Measurements from ENCODE around the gene ACOX2. TPM values are rescaled to one million over a fixed set of nuclear protein-coding genes. Genes with fewer than 3 reads are reported as not detected.

ACOX2 gene
- total and polyA plus RNA-seq, 2 of the 13 experiments (the other 11 are each of a cell fraction or from before 2014, with no cell fraction given), result 42.6 to 98.5 TPM

DNA sequence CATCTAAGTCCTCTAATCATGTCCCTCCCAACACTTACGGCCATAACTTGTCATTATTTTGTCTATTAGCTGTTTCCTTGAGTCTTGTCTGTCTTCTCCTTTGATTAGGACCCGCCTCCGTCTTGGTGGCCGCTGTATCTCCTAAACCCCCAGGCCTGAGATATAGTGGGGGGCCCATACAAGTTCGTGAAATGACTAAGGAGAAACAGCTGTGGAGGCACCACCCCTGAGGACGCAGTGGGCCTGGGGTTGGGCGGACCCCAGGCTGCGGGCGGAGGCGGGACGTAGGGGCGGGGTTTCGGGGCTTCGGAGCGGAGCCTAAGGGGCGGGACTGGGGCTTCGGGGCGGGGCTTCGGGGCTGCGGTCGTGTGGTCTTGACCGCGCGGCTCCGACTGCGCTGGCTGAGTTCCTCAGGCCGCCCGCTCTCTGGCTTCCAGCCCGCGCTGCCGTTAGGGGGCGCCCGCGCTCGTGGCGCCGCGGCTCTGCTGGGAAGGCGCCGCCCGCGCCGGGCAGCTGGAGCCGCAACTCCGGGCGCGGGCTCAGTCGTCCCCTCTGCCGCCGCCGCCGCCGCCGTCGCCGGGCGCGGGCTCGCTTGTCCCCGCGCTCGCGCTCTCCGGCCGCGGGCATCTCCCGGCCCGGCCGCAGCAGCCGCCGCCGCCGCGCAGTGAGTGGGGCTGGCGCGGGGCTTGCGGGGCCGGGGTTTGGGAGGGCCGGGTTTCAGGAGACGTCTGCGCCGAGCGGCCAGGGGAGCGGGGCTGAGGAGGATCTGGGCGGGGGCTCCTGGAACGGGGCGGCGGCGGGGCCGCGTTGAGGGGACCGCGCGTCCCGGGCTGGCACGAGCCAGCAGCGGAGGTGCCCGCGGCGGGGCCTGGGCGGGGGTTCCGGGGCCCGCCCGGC lies 45.2 kb downstream of the ACOX2 start, which contains the start of gene KCTD6 (continued):
- TF ChIP-seq ZSCAN12 (CRISPR knock-in tag; IDR thresholded peaks at IDR 0.05), result no peak
- no peak for TF ChIP-seq ZNF557 (CRISPR knock-in tag; IDR thresholded peaks at IDR 0.05)
- no peak for TF ChIP-seq TBX3 (IDR thresholded peaks at IDR 0.05; ENCODE audit: borderline replicate concordance)
- TF ChIP-seq AHR (CRISPR knock-in tag; IDR thresholded peaks at IDR 0.05), result no peak
- TF ChIP-seq ZNF180 (CRISPR knock-in tag; IDR thresholded peaks at IDR 0.05; ENCODE audit: borderline replicate concordance, low read depth), result no peak
- TF ChIP-seq, protein P1, sequence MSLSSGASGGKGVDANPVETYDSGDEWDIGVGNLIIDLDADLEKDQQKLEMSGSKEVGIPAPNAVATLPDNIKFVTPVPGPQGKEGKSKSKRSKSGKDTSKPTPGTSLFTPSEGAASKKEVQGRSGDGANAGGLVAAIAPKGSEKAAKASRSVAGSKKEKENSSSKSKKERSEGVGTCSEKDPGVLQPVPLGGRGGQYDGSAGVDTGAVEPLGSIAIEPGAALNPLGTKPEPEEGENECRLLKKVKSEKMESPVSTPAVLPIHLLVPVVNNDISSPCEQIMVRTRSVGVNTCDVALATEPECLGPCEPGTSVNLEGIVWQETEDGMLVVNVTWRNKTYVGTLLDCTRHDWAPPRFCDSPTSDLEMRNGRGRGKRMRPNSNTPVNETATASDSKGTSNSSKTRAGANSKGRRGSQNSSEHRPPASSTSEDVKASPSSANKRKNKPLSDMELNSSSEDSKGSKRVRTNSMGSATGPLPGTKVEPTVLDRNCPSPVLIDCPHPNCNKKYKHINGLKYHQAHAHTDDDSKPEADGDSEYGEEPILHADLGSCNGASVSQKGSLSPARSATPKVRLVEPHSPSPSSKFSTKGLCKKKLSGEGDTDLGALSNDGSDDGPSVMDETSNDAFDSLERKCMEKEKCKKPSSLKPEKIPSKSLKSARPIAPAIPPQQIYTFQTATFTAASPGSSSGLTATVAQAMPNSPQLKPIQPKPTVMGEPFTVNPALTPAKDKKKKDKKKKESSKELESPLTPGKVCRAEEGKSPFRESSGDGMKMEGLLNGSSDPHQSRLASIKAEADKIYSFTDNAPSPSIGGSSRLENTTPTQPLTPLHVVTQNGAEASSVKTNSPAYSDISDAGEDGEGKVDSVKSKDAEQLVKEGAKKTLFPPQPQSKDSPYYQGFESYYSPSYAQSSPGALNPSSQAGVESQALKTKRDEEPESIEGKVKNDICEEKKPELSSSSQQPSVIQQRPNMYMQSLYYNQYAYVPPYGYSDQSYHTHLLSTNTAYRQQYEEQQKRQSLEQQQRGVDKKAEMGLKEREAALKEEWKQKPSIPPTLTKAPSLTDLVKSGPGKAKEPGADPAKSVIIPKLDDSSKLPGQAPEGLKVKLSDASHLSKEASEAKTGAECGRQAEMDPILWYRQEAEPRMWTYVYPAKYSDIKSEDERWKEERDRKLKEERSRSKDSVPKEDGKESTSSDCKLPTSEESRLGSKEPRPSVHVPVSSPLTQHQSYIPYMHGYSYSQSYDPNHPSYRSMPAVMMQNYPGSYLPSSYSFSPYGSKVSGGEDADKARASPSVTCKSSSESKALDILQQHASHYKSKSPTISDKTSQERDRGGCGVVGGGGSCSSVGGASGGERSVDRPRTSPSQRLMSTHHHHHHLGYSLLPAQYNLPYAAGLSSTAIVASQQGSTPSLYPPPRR (CRISPR knock-in tag; IDR thresholded peaks at IDR 0.05; ENCODE audit: borderline replicate concordance), result no peak
- no peak for TF ChIP-seq ZNF263 (CRISPR knock-in tag; IDR thresholded peaks at IDR 0.05)
- no peak for TF ChIP-seq BORCS8-MEF2B (CRISPR knock-in tag; IDR thresholded peaks at IDR 0.05)
- TF ChIP-seq TEAD3 (CRISPR knock-in tag; optimal IDR thresholded peaks at IDR 0.05; ENCODE audit: borderline replicate concordance), result no peak
- TF ChIP-seq ZBTB7A (CRISPR knock-in tag; IDR thresholded peaks at IDR 0.05), result no peak
- TF ChIP-seq, protein P2, sequence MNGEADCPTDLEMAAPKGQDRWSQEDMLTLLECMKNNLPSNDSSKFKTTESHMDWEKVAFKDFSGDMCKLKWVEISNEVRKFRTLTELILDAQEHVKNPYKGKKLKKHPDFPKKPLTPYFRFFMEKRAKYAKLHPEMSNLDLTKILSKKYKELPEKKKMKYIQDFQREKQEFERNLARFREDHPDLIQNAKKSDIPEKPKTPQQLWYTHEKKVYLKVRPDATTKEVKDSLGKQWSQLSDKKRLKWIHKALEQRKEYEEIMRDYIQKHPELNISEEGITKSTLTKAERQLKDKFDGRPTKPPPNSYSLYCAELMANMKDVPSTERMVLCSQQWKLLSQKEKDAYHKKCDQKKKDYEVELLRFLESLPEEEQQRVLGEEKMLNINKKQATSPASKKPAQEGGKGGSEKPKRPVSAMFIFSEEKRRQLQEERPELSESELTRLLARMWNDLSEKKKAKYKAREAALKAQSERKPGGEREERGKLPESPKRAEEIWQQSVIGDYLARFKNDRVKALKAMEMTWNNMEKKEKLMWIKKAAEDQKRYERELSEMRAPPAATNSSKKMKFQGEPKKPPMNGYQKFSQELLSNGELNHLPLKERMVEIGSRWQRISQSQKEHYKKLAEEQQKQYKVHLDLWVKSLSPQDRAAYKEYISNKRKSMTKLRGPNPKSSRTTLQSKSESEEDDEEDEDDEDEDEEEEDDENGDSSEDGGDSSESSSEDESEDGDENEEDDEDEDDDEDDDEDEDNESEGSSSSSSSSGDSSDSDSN (CRISPR knock-in tag; IDR thresholded peaks at IDR 0.05), result peak; percentile 40; the same call in 1 of the 2 replicates
- TF ChIP-seq ZNF747 (CRISPR knock-in tag; IDR thresholded peaks at IDR 0.05; ENCODE audit: borderline replicate concordance), result no peak
- TF ChIP-seq, protein P3, sequence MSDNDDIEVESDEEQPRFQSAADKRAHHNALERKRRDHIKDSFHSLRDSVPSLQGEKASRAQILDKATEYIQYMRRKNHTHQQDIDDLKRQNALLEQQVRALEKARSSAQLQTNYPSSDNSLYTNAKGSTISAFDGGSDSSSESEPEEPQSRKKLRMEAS (IDR thresholded peaks at IDR 0.05), result peak; percentile 61; the same call in 1 of the 2 replicates
- TF ChIP-seq ZNF619 (CRISPR knock-in tag; IDR thresholded peaks at IDR 0.05), result 0 out of 2 replicates have a peak, but pooled peaks have one; percentile 60
- no peak for TF ChIP-seq NFE2L2 (IDR thresholded peaks at IDR 0.05; ENCODE audit: low read length)
- TF ChIP-seq RCOR2 (CRISPR knock-in tag; IDR thresholded peaks at IDR 0.05), result no peak
- TF ChIP-seq SALL1 (CRISPR knock-in tag; IDR thresholded peaks at IDR 0.05), result peak; percentile 69
- TF ChIP-seq ASH2L (IDR thresholded peaks at IDR 0.05; ENCODE audit: insufficient read length, low read depth, low read length), result peak; percentile 28
- TF ChIP-seq, protein P4, sequence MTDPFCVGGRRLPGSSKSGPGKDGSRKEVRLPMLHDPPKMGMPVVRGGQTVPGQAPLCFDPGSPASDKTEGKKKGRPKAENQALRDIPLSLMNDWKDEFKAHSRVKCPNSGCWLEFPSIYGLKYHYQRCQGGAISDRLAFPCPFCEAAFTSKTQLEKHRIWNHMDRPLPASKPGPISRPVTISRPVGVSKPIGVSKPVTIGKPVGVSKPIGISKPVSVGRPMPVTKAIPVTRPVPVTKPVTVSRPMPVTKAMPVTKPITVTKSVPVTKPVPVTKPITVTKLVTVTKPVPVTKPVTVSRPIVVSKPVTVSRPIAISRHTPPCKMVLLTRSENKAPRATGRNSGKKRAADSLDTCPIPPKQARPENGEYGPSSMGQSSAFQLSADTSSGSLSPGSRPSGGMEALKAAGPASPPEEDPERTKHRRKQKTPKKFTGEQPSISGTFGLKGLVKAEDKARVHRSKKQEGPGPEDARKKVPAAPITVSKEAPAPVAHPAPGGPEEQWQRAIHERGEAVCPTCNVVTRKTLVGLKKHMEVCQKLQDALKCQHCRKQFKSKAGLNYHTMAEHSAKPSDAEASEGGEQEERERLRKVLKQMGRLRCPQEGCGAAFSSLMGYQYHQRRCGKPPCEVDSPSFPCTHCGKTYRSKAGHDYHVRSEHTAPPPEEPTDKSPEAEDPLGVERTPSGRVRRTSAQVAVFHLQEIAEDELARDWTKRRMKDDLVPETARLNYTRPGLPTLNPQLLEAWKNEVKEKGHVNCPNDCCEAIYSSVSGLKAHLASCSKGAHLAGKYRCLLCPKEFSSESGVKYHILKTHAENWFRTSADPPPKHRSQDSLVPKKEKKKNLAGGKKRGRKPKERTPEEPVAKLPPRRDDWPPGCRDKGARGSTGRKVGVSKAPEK (CRISPR knock-in tag; IDR thresholded peaks at IDR 0.05; ENCODE audit: borderline replicate concordance), result no peak
- TF ChIP-seq ZNF441 (CRISPR knock-in tag; IDR thresholded peaks at IDR 0.05; ENCODE audit: borderline replicate concordance), result no peak
